RWPE1 (cell line): ENCODE data around the gene HMCN2.
"Not testable (repeated sequence)": the region's sequence is repeated elsewhere in the genome, so short reads cannot be mapped to it uniquely, and the experiment has no call there.

ENCODE experiments used
- CTCF ChIA-PET: fragments of 350-600 bp; sonication (Branson Sonifier 250); formaldehyde crosslinking; extraction: SDS; loops from one replicate; lab custom pipeline; 2021; lab: Yijun Ruan, JAX
- POLR2A ChIA-PET: fragments of 400-600 bp; formaldehyde crosslinking; extraction: SDS; loops from one replicate; lab custom pipeline; 2020; ENCODE audit warnings: antibody characterized with exemption; ENCODE audit not compliant: low non-redundant PET; lab: Yijun Ruan, JAX
- DNase-seq: peaks from one replicate; pipeline ENCODE4 v3.0.0; 2012; ENCODE audit warnings: low spot score
- H3K27ac ChIP-seq: fragments of 450-650 bp; 2 replicates; pipeline ENCODE4 v1.5.1; 2017
- TF ChIP-seq, protein P1 (sequence below): fragments of 450-650 bp; conservative IDR thresholded peaks from 2 replicates; pipeline ENCODE4 v1.5.1; 2017; ENCODE audit warnings: low read depth, mild to moderate bottlenecking

HMCN2 gene

GRCh38 chr9:130396581-130396980, 131.0 kb downstream of the HMCN2 start:
- ChIA-PET CTCF (interaction anchor here (0.6 kb wide), 2 partner anchors 43 to 231 kb away, joined by 3 read pairs; no protein-coding TSS in a partner anchor), POLR2A (interaction anchor here (0.5 to 0.6 kb wide), 3 partner anchors 15 to 246 kb away, joined by 3 to 5 read pairs (median 4); no protein-coding TSS in a partner anchor)
- H3K27ac ChIP-seq = no peak overlapping the region
- TF ChIP-seq, protein P1, sequence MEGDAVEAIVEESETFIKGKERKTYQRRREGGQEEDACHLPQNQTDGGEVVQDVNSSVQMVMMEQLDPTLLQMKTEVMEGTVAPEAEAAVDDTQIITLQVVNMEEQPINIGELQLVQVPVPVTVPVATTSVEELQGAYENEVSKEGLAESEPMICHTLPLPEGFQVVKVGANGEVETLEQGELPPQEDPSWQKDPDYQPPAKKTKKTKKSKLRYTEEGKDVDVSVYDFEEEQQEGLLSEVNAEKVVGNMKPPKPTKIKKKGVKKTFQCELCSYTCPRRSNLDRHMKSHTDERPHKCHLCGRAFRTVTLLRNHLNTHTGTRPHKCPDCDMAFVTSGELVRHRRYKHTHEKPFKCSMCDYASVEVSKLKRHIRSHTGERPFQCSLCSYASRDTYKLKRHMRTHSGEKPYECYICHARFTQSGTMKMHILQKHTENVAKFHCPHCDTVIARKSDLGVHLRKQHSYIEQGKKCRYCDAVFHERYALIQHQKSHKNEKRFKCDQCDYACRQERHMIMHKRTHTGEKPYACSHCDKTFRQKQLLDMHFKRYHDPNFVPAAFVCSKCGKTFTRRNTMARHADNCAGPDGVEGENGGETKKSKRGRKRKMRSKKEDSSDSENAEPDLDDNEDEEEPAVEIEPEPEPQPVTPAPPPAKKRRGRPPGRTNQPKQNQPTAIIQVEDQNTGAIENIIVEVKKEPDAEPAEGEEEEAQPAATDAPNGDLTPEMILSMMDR = no peak
- DNase-seq = peak; percentile 48

GRCh38 chr9:130398487-130399240, 133.1 kb downstream of the HMCN2 start:
- CTCF ChIA-PET = interaction anchor here (0.6 kb wide), 2 partner anchors 43 to 49 kb away, joined by 3 to 7 read pairs; no protein-coding TSS in a partner anchor
- DNase-seq = no peak
- POLR2A ChIA-PET = no interaction called here
- TF ChIP-seq, protein P1 = no peak
- no peak overlapping the region for H3K27ac ChIP-seq

DNA sequence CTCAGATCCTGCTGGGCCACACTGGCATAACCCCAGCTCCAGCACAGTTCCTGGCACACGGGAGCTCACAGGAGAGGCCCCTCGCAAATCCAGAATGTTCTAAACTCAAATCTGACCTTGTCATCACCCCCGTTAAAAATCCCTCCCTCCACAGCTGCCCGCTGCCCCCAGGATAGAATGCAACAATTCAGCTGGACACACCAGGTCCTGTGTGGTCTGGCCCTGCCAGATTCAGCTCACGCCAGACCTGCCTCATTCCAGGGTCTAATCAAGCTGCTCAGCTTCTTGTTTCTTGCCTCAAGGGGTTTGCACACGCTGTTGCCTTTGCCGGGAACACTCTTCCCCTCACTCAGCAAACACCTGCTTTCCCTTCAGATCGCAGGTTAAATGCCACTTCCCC, 134.2 kb downstream of the HMCN2 start:
- DNase-seq = no peak
- TF ChIP-seq, protein P1 = no peak
- H3K27ac ChIP-seq = no peak overlapping the region
- ChIA-PET CTCF (interaction anchor here (0.6 kb wide), 1 partner anchor 44 kb away, joined by 7 read pairs; no protein-coding TSS in a partner anchor), POLR2A (no interaction called here)

- TF ChIP-seq, protein P1 = no peak
- H3K27ac ChIP-seq = no peak overlapping the region
- ChIA-PET CTCF (interaction anchor here (0.6 to 0.7 kb wide), 2 partner anchors 20 to 29 kb away, joined by 3 to 6 read pairs; no protein-coding TSS in a partner anchor), POLR2A (no interaction called here)
- DNase-seq = no peak
These were observed 135.3 kb downstream of the HMCN2 start for GRCh38 chr9:130400870-130401269.

DNA sequence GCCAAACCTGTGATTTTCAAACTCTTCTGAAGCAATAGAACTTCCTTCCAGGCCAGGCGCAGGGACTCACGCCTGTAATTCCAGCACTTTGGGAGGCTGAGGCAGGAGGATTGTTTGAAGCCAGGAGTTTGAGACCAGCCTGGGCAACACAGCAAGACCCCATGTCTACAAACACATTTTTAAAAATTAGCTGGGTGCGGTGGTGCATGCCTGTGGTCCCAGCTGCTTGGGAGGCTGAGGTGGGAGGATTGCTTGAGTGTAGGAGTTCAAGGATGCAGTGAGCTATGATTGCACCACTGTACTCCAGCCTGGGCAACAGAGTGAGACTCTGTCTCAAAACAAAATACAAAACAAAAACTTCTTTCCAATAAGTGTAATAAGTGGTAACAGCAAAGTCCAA, 136.2 kb downstream of the HMCN2 start:
- DNase-seq, H3K27ac ChIP-seq, CTCF ChIA-PET, POLR2A ChIA-PET: not testable (repeated sequence)

- no peak for DNase-seq
- POLR2A ChIA-PET = no interaction called here
- TF ChIP-seq, protein P1 = no peak
- CTCF ChIA-PET = no interaction called here
- H3K27ac ChIP-seq = no peak overlapping the region
These were observed 136.7 kb downstream of the HMCN2 start for GRCh38 chr9:130402243-130402642.
